ENCODE measurements around the gene CDSN. TPM values are rescaled to one million over a fixed set of nuclear protein-coding genes. Genes with fewer than 3 reads are reported as not detected.

The CDSN gene
- total and polyA plus RNA-seq, 7 experiments from 2014 or later = not detected

- peak within 1 kb of the TSS; percentile 82 for H3K4me3 ChIP-seq (ENCODE audit: low read length)
- intact Hi-C loops (cut with micrococcal nuclease) = loop anchor here (1.0 to 5.0 kb wide), 14 partner anchors 21 to 1036 kb away; partner anchors contain the start of genes HLA-C (in 2 of the 2), MRPS18B (in 2 of the 2), PPP1R10 (in 2 of the 2) and C6orf136 (in 1 of the 2)
- H3K4me1 Mint-ChIP-seq = peaks cover 21 to 56% (median 29%) of the 10 kb centered on the region in 7 donors
- H3K27ac ChIP-seq (ENCODE audit: low read depth, low read length) = peak within 1 kb of the TSS; percentile 82
- peaks cover 4 to 11% (median 9%) of the 10 kb centered on the region in 5 donors for H3K36me3 Mint-ChIP-seq
- H3K27me3 ChIP-seq (ENCODE audit: control insufficient read depth in 2 of 2, insufficient read depth in 2 of 2, low read length in 2 of 2) = no peaks in the 10 kb centered on the region
- peak within 1 kb of the TSS; percentile 82 to 97 (median 91) for H3K4me3 Mint-ChIP-seq
- peaks cover 12 to 18% of the 10 kb centered on the region in 2 donors for H3K4me1 ChIP-seq (ENCODE audit: control insufficient read depth in 2 of 2, insufficient read depth in 2 of 2, low read length in 2 of 2)
- ATAC-seq = peak; percentile 96
- DNase-seq = peak; percentile 97 to 99 (median 98)
- H3K9me3 Mint-ChIP-seq = no peaks in the 10 kb centered on the region
- no peaks in the 10 kb centered on the region for H3K9me3 ChIP-seq (ENCODE audit: control insufficient read depth in 2 of 3, low read length in 3 of 3)
- peak within 1 kb of the TSS; percentile 62 to 96 (median 89) for H3K27ac Mint-ChIP-seq
- peaks cover 0 to 19% (median 0%) of the 10 kb centered on the region in 3 experiments for H3K36me3 ChIP-seq (ENCODE audit: control insufficient read depth in 2 of 3, insufficient read depth in 3 of 3, low read length in 3 of 3)
- peaks cover 0 to 2% (median 0%) of the 10 kb centered on the region in 5 donors for H3K27me3 Mint-ChIP-seq
- ChIA-PET POLR2A (interaction anchor here (0.6 to 3.9 kb wide), 7 partner anchors 11 to 285 kb away, joined by 3 to 26 read pairs (median 6); no protein-coding TSS in a partner anchor), CTCF (interaction anchor here (0.6 to 2.7 kb wide), 5 partner anchors 34 to 1059 kb away, joined by 4 to 6 read pairs (median 5); no protein-coding TSS in a partner anchor)
These were observed 38.1 kb upstream of the CDSN start, which contains the start of gene TCF19 for GRCh38 chr6:31158140-31158862. TSS of gene TCF19 (plus strand) at chr6:31158589. CDS start at chr6:31159470, 881 bp downstream.

GRCh38 chr6:31157513-31158139 lies 37.4 kb upstream of the CDSN start, which contains the start of gene CCHCR1:
TSS of gene CCHCR1 (minus strand) at chr6:31157802. CDS start at chr6:31157600, 202 bp downstream.
- Mint-ChIP-seq H3K27me3 (peaks cover 0 to 2% (median 0%) of the 10 kb centered on the region in 5 donors), H3K4me3 (peak within 1 kb of the TSS; percentile 82 to 97 (median 91)), H3K27ac (peak within 1 kb of the TSS; percentile 62 to 96 (median 89)), H3K4me1 (peaks cover 21 to 52% (median 29%) of the 10 kb centered on the region in 7 donors), H3K9me3 (no peaks in the 10 kb centered on the region), H3K36me3 (peaks cover 4 to 17% (median 9%) of the 10 kb centered on the region in 5 donors)
- Histone ChIP-seq H3K4me1 (ENCODE audit: control insufficient read depth in 2 of 2, insufficient read depth in 2 of 2, low read length in 2 of 2) (peaks cover 12 to 18% of the 10 kb centered on the region in 2 donors), H3K4me3 (ENCODE audit: low read length) (peak within 1 kb of the TSS; percentile 82), H3K36me3 (ENCODE audit: control insufficient read depth in 2 of 3, insufficient read depth in 3 of 3, low read length in 3 of 3) (peaks cover 0 to 17% (median 0%) of the 10 kb centered on the region in 3 experiments), H3K27ac (ENCODE audit: low read depth, low read length) (peak within 1 kb of the TSS; percentile 82), H3K27me3 (ENCODE audit: control insufficient read depth in 2 of 2, insufficient read depth in 2 of 2, low read length in 2 of 2) (no peaks in the 10 kb centered on the region), H3K9me3 (ENCODE audit: control insufficient read depth in 2 of 3, low read length in 3 of 3) (no peaks in the 10 kb centered on the region)
- ChIA-PET CTCF (interaction anchor here (0.7 to 1.8 kb wide), 3 partner anchors 34 to 1058 kb away, joined by 4 to 5 read pairs (median 5); no protein-coding TSS in a partner anchor), POLR2A (interaction anchor here (1.1 to 3.9 kb wide), 5 partner anchors 11 to 209 kb away, joined by 3 to 26 read pairs (median 7); no protein-coding TSS in a partner anchor)
- DNase-seq = no peak
- intact Hi-C loops (cut with micrococcal nuclease) = loop anchor here (1.0 to 5.0 kb wide), 14 partner anchors 20 to 1037 kb away; partner anchors contain the start of genes HLA-C (in 2 of the 2), MRPS18B (in 2 of the 2), PPP1R10 (in 2 of the 2) and C6orf136 (in 1 of the 2)
- ATAC-seq = no peak

- intact Hi-C loops (cut with micrococcal nuclease) = loop anchor here (5.0 kb wide), 4 partner anchors 474 to 829 kb away; partner anchors contain the start of genes C6orf136 (in 1 of the 2), NEU1 (in 1 of the 2) and TRIM39 (in 1 of the 2)
- Histone ChIP-seq H3K36me3 (ENCODE audit: control insufficient read depth in 2 of 3, insufficient read depth in 3 of 3, low read length in 3 of 3) (peaks cover 0 to 14% (median 0%) of the 10 kb centered on the region in 3 experiments), H3K9me3 (ENCODE audit: control insufficient read depth in 2 of 3, low read length in 3 of 3) (no peaks in the 10 kb centered on the region), H3K27ac (ENCODE audit: low read depth, low read length) (no peak overlapping the region), H3K4me3 (ENCODE audit: low read length) (no peak overlapping the region), H3K27me3 (ENCODE audit: control insufficient read depth in 2 of 2, insufficient read depth in 2 of 2, low read length in 2 of 2) (no peaks in the 10 kb centered on the region), H3K4me1 (ENCODE audit: control insufficient read depth in 2 of 2, insufficient read depth in 2 of 2, low read length in 2 of 2) (peaks cover 12 to 18% of the 10 kb centered on the region in 2 donors)
- ChIA-PET CTCF (interaction anchor here (1.8 kb wide), 1 partner anchor 210 kb away, joined by 5 read pairs; no protein-coding TSS in a partner anchor), POLR2A (interaction anchor here (1.1 to 3.9 kb wide), 2 partner anchors 10 to 40 kb away, joined by 3 to 26 read pairs; no protein-coding TSS in a partner anchor)
- Mint-ChIP-seq H3K36me3 (peaks cover 4 to 20% (median 8%) of the 10 kb centered on the region in 5 donors), H3K4me3 (peak overlapping the region in 6 of 10 donors; percentile 13 to 96 (median 86)), H3K9me3 (no peaks in the 10 kb centered on the region), H3K27me3 (peaks cover 0 to 2% (median 0%) of the 10 kb centered on the region in 5 donors), H3K4me1 (peaks cover 21 to 44% (median 29%) of the 10 kb centered on the region in 7 donors), H3K27ac (peak overlapping the region in 1 of 9 donors; percentile 90)
- DNase-seq (no peak), ATAC-seq (no peak)
These were observed 36.4 kb upstream of the CDSN start for GRCh38 chr6:31156641-31157040.

GRCh38 chr6:31154436-31154835 lies 34.2 kb upstream of the CDSN start:
- no peak for ATAC-seq
- Mint-ChIP-seq H3K27me3 (peaks cover 0 to 2% (median 0%) of the 10 kb centered on the region in 5 donors), H3K36me3 (peaks cover 2 to 32% (median 13%) of the 10 kb centered on the region in 5 donors), H3K4me1 (peaks cover 21 to 28% (median 24%) of the 10 kb centered on the region in 7 donors), H3K27ac (no peak overlapping the region), H3K4me3 (no peak overlapping the region), H3K9me3 (no peaks in the 10 kb centered on the region)
- intact Hi-C loops (cut with micrococcal nuclease) = no loop called here
- ChIA-PET POLR2A (no interaction called here), CTCF (interaction anchor here (0.6 kb wide), 2 partner anchors 52 to 218 kb away, joined by 3 read pairs; no protein-coding TSS in a partner anchor)
- Histone ChIP-seq H3K27ac (ENCODE audit: low read depth, low read length) (no peak overlapping the region), H3K4me1 (ENCODE audit: control insufficient read depth in 2 of 2, insufficient read depth in 2 of 2, low read length in 2 of 2) (peaks cover 6 to 14% of the 10 kb centered on the region in 2 donors), H3K27me3 (ENCODE audit: control insufficient read depth in 2 of 2, insufficient read depth in 2 of 2, low read length in 2 of 2) (no peaks in the 10 kb centered on the region), H3K36me3 (ENCODE audit: control insufficient read depth in 2 of 3, insufficient read depth in 3 of 3, low read length in 3 of 3) (peaks cover 0 to 31% (median 0%) of the 10 kb centered on the region in 3 experiments), H3K9me3 (ENCODE audit: control insufficient read depth in 2 of 3, low read length in 3 of 3) (no peaks in the 10 kb centered on the region), H3K4me3 (ENCODE audit: low read length) (no peak overlapping the region)
- no peak for DNase-seq

GRCh38 chr6:31152781-31153180 lies 32.5 kb upstream of the CDSN start:
- no peaks in the 10 kb centered on the region for H3K27me3 Mint-ChIP-seq
- CTCF ChIA-PET = interaction anchor here (0.7 kb wide), 2 partner anchors 14 to 63 kb away, joined by 3 to 4 read pairs; partner anchors contain the start of gene PSORS1C2
- DNase-seq (no peak), ATAC-seq (no peak)
- H3K27me3 ChIP-seq (ENCODE audit: control insufficient read depth in 2 of 2, insufficient read depth in 2 of 2, low read length in 2 of 2) = no peaks in the 10 kb centered on the region
- H3K4me3 Mint-ChIP-seq = no peak overlapping the region
- intact Hi-C loops (cut with micrococcal nuclease) = no loop called here
- peaks cover 2 to 36% (median 13%) of the 10 kb centered on the region in 5 donors for H3K36me3 Mint-ChIP-seq
- no peak overlapping the region for H3K27ac ChIP-seq (ENCODE audit: low read depth, low read length)
- H3K4me1 Mint-ChIP-seq = peaks cover 7 to 20% (median 10%) of the 10 kb centered on the region in 7 donors
- POLR2A ChIA-PET = interaction anchor here (0.5 to 1.0 kb wide), 2 partner anchors 9 to 239 kb away, joined by 3 read pairs; no protein-coding TSS in a partner anchor
- H3K4me1 ChIP-seq (ENCODE audit: control insufficient read depth in 2 of 2, insufficient read depth in 2 of 2, low read length in 2 of 2) = peaks cover 0 to 6% of the 10 kb centered on the region in 2 donors
- no peak overlapping the region for H3K27ac Mint-ChIP-seq
- H3K36me3 ChIP-seq (ENCODE audit: control insufficient read depth in 2 of 3, insufficient read depth in 3 of 3, low read length in 3 of 3) = peaks cover 0 to 35% (median 0%) of the 10 kb centered on the region in 3 experiments
- H3K9me3 ChIP-seq (ENCODE audit: control insufficient read depth in 2 of 3, low read length in 3 of 3) = no peaks in the 10 kb centered on the region
- H3K9me3 Mint-ChIP-seq = no peaks in the 10 kb centered on the region
- no peak overlapping the region for H3K4me3 ChIP-seq (ENCODE audit: low read length)
